Mucosa of descending colon (tissue), 3 donors: ENCODE measurements around the gene CTBP2. TPM values are rescaled to one million over a fixed set of nuclear protein-coding genes. Genes with fewer than 3 reads are reported as not detected.
"Not testable (repeated sequence)": the region's sequence is repeated elsewhere in the genome, so short reads cannot be mapped to it uniquely, and the experiment has no call there.

Experiments
- ATAC-seq: fragments of 200-7000 bp; cut with Tn5 transposase; one replicate; pipeline ENCODE4 v1.9.1; 2020; ENCODE audit warnings: mild to moderate bottlenecking, moderate library complexity
- DNase-seq, 3 donors: peaks; one replicate each; pipeline ENCODE4 v3.0.0-alpha.2; 2020
- H3K36me3 ChIP-seq: fragments of 200-600 bp; one replicate; pipeline ENCODE4 v1.8.0; 2021; ENCODE audit warnings: low read depth, mild to moderate bottlenecking
- H3K4me1 ChIP-seq: fragments of 200-600 bp; one replicate; pipeline ENCODE4 v1.8.0; 2021; ENCODE audit warnings: low read depth, mild to moderate bottlenecking
- H3K4me3 ChIP-seq: fragments of 200-600 bp; one replicate; pipeline ENCODE4 v1.8.0; 2021; ENCODE audit warnings: mild to moderate bottlenecking
- H3K9me3 ChIP-seq: fragments of 200-600 bp; one replicate; pipeline ENCODE4 v1.8.0; 2021; ENCODE audit warnings: mild to moderate bottlenecking
- intact Hi-C, 2 donors: fragments of 100-400 bp; cut with DNase I in 1 of 2; cut with micrococcal nuclease in 1 of 2; formaldehyde crosslinking; loops; one replicate each; pipeline versions ENCODE4 v1.11.0 to v1.11.1; 2022; cut with DNase I, micrococcal nuclease
- total RNA-seq, 3 donors: library from RNA; stranded (reverse); fragmentation: NEBNext Ultra II Directional in 2 of 3; extraction: Animal tissue kit (Norgen Biotek cat#: 25700) in 2 of 3; gene quantifications; one replicate each; pipeline versions ENCODE4 v1.2.1 to v1.2.4, GENCODE V29; 2021 to 2023
- TF ChIP-seq, protein P1 (sequence below): fragments of 200-600 bp; IDR thresholded peaks from one replicate; pipeline ENCODE4 v1.8.0; 2022; ENCODE audit warnings: antibody characterized with exemption, mild to moderate bottlenecking
- donor health status: DM: no; HTN: no; CAD: no; lungs with moderate emphysema.
- donor health status: DM: no; HTN: no; CAD: no.
- donor health status: DM: no; HTN: yes; CAD: no.

Gene CTBP2
- total RNA-seq, 3 donors from 2014 or later, result 109 to 137 (median 121) TPM

DNA sequence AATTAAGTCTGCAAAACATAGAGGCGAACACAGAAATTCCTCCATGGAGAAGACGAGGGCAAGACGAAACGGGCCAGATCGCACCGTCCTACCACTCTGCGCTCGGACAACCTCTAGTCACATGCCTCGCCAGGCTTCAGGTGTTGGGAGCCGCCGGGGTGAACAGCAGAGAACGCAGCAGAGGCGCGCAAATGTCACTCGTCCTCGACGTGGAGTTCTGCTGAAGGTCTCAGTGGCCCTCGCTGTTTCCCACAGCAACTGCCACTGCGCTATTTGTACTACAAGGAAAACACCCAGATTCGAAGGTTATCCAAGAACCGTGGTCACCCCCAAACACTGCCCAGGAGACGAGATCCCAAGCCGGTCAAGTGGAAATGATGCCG, 9.2 kb downstream of the CTBP2 start:
- Histone ChIP-seq H3K36me3 (no peaks in the 10 kb centered on the region), H3K4me1 (peaks cover 81% of the 10 kb centered on the region), H3K4me3 (no peak overlapping the region), H3K9me3 (no peaks in the 10 kb centered on the region)
- TF ChIP-seq, protein P1, sequence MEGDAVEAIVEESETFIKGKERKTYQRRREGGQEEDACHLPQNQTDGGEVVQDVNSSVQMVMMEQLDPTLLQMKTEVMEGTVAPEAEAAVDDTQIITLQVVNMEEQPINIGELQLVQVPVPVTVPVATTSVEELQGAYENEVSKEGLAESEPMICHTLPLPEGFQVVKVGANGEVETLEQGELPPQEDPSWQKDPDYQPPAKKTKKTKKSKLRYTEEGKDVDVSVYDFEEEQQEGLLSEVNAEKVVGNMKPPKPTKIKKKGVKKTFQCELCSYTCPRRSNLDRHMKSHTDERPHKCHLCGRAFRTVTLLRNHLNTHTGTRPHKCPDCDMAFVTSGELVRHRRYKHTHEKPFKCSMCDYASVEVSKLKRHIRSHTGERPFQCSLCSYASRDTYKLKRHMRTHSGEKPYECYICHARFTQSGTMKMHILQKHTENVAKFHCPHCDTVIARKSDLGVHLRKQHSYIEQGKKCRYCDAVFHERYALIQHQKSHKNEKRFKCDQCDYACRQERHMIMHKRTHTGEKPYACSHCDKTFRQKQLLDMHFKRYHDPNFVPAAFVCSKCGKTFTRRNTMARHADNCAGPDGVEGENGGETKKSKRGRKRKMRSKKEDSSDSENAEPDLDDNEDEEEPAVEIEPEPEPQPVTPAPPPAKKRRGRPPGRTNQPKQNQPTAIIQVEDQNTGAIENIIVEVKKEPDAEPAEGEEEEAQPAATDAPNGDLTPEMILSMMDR, result no peak
- ATAC-seq (no peak), DNase-seq (no peak)
- intact Hi-C loops, result no loop called here

DNA sequence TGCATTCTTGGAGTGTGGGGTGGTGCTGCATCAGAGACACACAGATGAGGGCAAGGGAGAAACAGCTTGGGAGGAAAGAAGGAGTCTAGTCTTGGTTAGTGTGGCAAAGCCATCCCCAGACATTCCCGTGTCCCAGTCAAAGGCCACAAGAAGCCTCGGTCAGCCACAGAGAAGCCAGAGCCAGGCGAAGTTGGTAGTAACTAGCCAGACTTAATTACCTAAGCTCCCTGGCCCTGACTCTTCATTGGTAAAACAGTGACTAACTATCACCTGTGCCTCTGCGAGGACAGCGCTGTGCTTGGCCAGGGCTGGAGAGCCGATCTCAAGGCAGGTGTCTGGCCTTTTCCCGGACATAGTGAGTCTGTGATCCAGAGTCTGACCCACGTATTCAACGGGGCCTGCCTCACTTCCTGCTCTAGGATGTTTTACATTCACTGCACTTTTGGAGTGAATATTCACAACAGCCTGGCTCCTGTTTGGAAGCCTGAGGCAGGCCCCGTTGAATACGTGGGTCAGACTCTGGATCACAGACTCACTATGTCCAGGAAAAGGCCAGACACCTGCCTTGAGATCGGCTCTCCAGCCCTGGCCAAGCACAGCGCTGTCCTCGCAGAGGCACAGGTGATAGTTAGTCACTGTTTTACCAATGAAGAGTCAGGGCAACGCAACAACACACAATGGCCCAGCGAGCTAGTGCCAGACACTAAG, 9.8 kb downstream of the CTBP2 start:
- DNase-seq, result peak in 1 of 3 donors; percentile 55
- intact Hi-C loops, H3K36me3 ChIP-seq, H3K4me3 ChIP-seq, H3K9me3 ChIP-seq: not testable (repeated sequence)
- ATAC-seq, result peak; percentile 3
- peaks cover 81% of the 10 kb centered on the region for H3K4me1 ChIP-seq

DNA sequence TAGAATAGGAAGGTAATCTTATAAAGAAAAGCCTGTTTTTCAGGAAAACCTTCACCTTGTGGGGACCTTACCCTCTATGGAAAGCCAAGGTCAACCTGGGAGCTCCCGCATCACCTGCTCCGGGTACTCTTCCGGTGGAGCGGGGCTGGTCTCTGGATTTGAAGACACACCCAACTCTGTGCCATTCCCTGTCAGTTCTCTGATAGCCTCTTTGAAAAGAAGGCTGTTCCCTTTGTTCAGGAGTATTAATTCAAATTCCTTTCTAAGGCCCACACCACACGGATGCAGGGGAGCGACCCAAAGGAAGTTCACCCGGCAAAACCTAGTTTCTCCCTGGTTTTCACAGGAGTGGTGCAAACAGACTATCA, 10.7 kb downstream of the CTBP2 start:
- H3K4me1 ChIP-seq, result peaks cover 73% of the 10 kb centered on the region
- H3K36me3 ChIP-seq, result no peaks in the 10 kb centered on the region
- intact Hi-C loops, result loop anchor here in 1 of 2 donors (10.0 kb wide), 1 partner anchor 95 kb away; no protein-coding TSS in a partner anchor
- peak in 1 of 3 donors; percentile 55 for DNase-seq
- TF ChIP-seq, protein P1, result no peak
- peak; percentile 2 for ATAC-seq
- H3K4me3 ChIP-seq, result no peak overlapping the region
- no peaks in the 10 kb centered on the region for H3K9me3 ChIP-seq

DNA sequence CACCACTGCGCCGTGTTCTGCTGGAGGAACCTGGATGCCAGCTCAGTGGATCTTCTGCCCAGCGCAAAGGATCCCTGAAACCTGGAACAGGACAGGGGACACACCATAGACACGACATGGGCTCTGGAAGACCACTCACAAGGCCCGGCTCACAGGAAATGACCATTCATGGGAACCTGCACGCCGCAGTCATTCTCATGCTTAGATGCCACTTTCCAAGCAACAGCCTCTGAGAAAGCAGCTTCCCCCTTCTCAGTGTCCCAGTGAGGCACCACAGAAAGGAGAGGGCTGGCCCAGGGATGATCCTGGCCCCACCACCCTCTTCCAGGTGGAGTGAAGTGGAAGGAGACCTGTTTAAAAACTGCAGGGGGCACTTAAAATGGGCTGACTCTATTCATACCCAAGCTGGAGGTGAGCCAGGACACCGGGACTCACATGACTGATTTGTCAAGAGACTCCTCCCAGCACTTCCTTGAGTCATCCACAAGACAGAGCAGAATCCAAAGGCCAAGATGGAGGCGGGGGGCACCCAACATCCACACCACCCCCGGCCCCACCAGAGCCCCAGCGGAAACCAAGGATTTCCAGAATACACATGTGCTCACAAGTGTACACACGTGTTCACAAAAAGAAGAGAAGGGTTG, 11.2 kb downstream of the CTBP2 start:
- Histone ChIP-seq H3K4me1 (peaks cover 67% of the 10 kb centered on the region), H3K4me3 (no peak overlapping the region), H3K36me3 (no peaks in the 10 kb centered on the region), H3K9me3 (no peaks in the 10 kb centered on the region)
- TF ChIP-seq, protein P1, result no peak
- DNase-seq (peak; percentile 78 to 89 (median 81)), ATAC-seq (peak; percentile 37)
- intact Hi-C loops, result loop anchor here in 1 of 2 donors (10.0 kb wide), 1 partner anchor 94 kb away; no protein-coding TSS in a partner anchor

DNA sequence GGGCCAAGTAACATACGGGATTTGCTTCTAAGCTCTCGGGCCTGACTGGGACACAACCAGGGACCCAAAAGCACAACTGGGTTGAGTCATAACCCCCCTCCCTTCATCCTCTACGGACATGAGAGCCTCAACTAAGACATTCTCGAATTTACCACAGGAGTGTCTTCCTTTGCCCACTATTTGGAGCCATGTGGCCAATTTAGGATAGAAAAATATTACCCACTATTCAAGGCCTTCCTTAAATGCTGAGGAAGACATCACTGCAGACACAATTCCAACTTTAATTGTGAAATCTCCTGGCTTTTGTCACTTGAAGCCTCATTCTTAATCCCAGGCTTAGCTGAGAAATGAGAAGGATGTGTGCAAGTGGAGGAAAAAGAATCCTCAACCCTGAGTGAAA, 11.8 kb downstream of the CTBP2 start:
- peaks cover 61% of the 10 kb centered on the region for H3K4me1 ChIP-seq
- DNase-seq (no peak), ATAC-seq (no peak)
- intact Hi-C loops, result loop anchor here in 1 of 2 donors (10.0 kb wide), 1 partner anchor 94 kb away; no protein-coding TSS in a partner anchor
- TF ChIP-seq, protein P1, result no peak
- no peaks in the 10 kb centered on the region for H3K36me3 ChIP-seq
- no peaks in the 10 kb centered on the region for H3K9me3 ChIP-seq
- H3K4me3 ChIP-seq, result no peak overlapping the region

DNA sequence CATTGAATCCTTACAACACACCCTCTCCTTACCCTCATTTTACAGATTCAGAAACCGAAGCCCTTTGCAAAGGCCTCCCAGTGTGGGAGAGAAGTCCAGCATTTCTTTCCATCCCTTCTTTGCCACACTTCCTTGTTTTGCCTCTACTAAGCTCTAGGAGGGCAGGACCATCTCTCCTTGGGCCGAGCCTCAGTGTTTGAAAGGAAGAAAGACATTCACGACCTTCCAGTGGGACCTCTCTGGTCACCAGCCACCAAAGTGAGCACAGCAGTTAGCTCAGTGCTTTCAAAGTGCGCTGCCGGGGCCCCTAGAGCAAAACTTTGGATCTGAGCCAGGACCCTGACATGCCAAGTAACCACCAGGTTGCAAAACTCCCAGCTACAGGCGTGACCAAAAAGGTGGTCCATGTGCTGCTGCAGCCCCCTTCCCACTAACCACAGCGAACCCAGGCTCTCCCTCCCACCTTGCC, 12.4 kb downstream of the CTBP2 start:
- DNase-seq (peak in 1 of 3 donors; percentile 41), ATAC-seq (no peak)
- TF ChIP-seq, protein P1, result no peak
- H3K4me1 ChIP-seq, result peaks cover 58% of the 10 kb centered on the region
- H3K36me3 ChIP-seq, result no peaks in the 10 kb centered on the region
- H3K9me3 ChIP-seq, result no peaks in the 10 kb centered on the region
- intact Hi-C loops, result loop anchor here in 1 of 2 donors (10.0 kb wide), 1 partner anchor 93 kb away; no protein-coding TSS in a partner anchor
- H3K4me3 ChIP-seq, result no peak overlapping the region
